Measurements from ENCODE around the gene TINAGL1. TPM values are rescaled to one million over a fixed set of nuclear protein-coding genes. Genes with fewer than 3 reads are reported as not detected.

TINAGL1 gene
- total RNA-seq, 1 experiment from 2014 or later: 57.9 TPM

GRCh38 chr1:31627930-31628559 lies 51.7 kb downstream of the TINAGL1 start:
- H3K36me3 ChIP-seq (ENCODE audit: control insufficient read depth in 1 of 2, insufficient read depth in 2 of 2, low read length in 2 of 2): peaks cover 9 to 34% of the 10 kb centered on the region in 2 experiments; a peak in 3 of 4 replicates
- no peak overlapping the region for H2AFZ ChIP-seq (ENCODE audit: low read depth, low read length, poor library complexity, severe bottlenecking)
- H3K9me2 ChIP-seq (ENCODE audit: insufficient read depth): no peaks in the 10 kb centered on the region
- ChIA-PET POLR2A (no interaction called here), CTCF (no interaction called here), RAD21 (ENCODE audit: low non-redundant PET in 1 of 2, low total read pairs in 2 of 2, uncharacterized antibody in 2 of 2, unreplicated experiment in 2 of 2) (no interaction called here)
- no peaks in the 10 kb centered on the region for H3K9me3 ChIP-seq (ENCODE audit: control insufficient read depth in 1 of 2, insufficient read depth in 1 of 2, low read depth in 1 of 2, low read length in 2 of 2)
- H4K20me1 ChIP-seq (ENCODE audit: insufficient read depth): no peaks in the 10 kb centered on the region
- no peak overlapping the region for H3K27ac ChIP-seq (ENCODE audit: low read depth, low read length)
- H3K4me3 ChIP-seq (replicated peaks in 1 of 2; ENCODE audit: low read depth in 1 of 2, low read length in 2 of 2): no peak overlapping the region
- intact Hi-C loops (cut with micrococcal nuclease): no loop called here
- DNase-seq (ENCODE audit: low read depth, low spot score): no peak
- no peak overlapping the region for H3K9ac ChIP-seq (ENCODE audit: low read length)
- no peak for TF ChIP-seq JUND (IDR thresholded peaks at IDR 0.05)
- TF ChIP-seq EGR1 (IDR thresholded peaks at IDR 0.05; ENCODE audit: low read depth): no peak
- TF ChIP-seq CEBPB (IDR thresholded peaks at IDR 0.05; ENCODE audit: low read depth): no peak
- no peak for TF ChIP-seq RAD21 (IDR thresholded peaks at IDR 0.05; ENCODE audit: low read depth)
- no peak for TF ChIP-seq CTCF (IDR thresholded peaks at IDR 0.05 in 2 of 3, conservative IDR thresholded peaks at IDR 0.05 in 1 of 3; ENCODE audit: borderline replicate concordance in 1 of 3, insufficient read depth in 1 of 3, low read depth in 2 of 3, low read length in 2 of 3)
- no peak for TF ChIP-seq POLR2AphosphoS5 (IDR thresholded peaks at IDR 0.05; ENCODE audit: low read depth, low read length)
- no peak for TF ChIP-seq FOSL1 (IDR thresholded peaks at IDR 0.05; ENCODE audit: low read depth)
- no peak for TF ChIP-seq ZNF274 (IDR thresholded peaks at IDR 0.05; ENCODE audit: low read depth, low read length)
- TF ChIP-seq YY1 (IDR thresholded peaks at IDR 0.05; ENCODE audit: extremely low read depth, insufficient replicate concordance, low read depth, low read length): no peak
- TF ChIP-seq ZFX (IDR thresholded peaks at IDR 0.05): no peak
- TF ChIP-seq EZH2phosphoT487 (IDR thresholded peaks at IDR 0.05; ENCODE audit: borderline replicate concordance): no peak
- TF ChIP-seq MAX (IDR thresholded peaks at IDR 0.05): no peak
- no peak for TF ChIP-seq ZBTB33 (IDR thresholded peaks at IDR 0.05; ENCODE audit: extremely low read depth, insufficient replicate concordance, low read length)
- no peak for TF ChIP-seq SIN3A (IDR thresholded peaks at IDR 0.05; ENCODE audit: low read depth)
- no peak for TF ChIP-seq SP1 (IDR thresholded peaks at IDR 0.05; ENCODE audit: low read depth)
- TF ChIP-seq CBX3 (IDR thresholded peaks at IDR 0.05; ENCODE audit: low read depth): no peak
- H3K79me2 ChIP-seq (ENCODE audit: insufficient read depth, low read length): no peaks in the 10 kb centered on the region
- no TSS peak for BruUV-seq (replicated peaks)
- no peaks in the 10 kb centered on the region for H3K27me3 ChIP-seq (ENCODE audit: insufficient read depth, low read length)
- no peak for ATAC-seq
- no peak overlapping the region for H3K4me2 ChIP-seq (ENCODE audit: low read length)
- no peaks in the 10 kb centered on the region; a peak in 1 of 4 replicates for H3K4me1 ChIP-seq (ENCODE audit: control insufficient read depth in 1 of 2, insufficient read depth in 2 of 2, low read length in 2 of 2)
